ENCODE results near the gene TSPAN9. TPM values are rescaled to one million over a fixed set of nuclear protein-coding genes. Genes with fewer than 3 reads are reported as not detected.

The TSPAN9 gene
- total and polyA plus RNA-seq, 10 of the 15 experiments (the other 5 are each of a cell fraction or from before 2014, with no cell fraction given), result 0.03 to 1.0 (median 0.12) TPM; not detected in 5

DNA sequence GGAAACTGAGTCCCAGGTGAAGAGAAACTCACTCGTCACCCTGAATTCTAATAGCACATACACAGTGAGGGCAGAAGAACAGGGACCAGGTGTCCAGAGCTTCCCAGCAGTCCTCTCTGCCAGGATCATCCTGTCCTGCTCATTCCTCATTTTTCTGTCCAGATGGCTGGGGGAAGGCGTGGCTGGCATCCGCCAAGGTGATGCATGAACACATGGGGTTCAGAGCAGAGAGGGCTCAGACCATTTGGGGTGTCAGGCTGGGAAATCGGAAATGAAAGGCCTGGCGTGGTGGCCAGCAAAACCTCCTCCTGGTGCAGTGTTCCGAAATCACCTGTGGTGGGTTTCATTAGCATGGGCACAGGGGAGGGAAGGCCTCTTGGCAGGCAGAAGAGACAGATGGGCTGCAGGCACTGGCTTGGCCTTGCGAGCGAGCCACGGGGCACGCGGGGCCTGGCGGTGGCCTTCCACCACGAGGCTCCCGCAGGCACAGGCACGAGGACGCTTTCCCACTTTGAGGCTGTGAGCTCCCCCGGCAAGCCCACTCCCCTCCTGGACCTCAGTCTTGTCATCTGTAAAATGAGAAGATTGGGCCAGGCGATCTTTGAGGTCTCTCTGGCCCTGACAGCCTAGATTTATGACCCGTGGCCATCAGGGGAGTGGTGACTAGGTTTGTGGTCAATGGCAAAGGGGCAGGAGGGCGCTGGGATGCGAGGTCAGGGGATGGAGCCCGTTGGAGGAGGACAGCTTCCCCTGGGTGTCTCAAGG lies 68.5 kb downstream of the TSPAN9 start (continued):
- TF ChIP-seq, protein P1, sequence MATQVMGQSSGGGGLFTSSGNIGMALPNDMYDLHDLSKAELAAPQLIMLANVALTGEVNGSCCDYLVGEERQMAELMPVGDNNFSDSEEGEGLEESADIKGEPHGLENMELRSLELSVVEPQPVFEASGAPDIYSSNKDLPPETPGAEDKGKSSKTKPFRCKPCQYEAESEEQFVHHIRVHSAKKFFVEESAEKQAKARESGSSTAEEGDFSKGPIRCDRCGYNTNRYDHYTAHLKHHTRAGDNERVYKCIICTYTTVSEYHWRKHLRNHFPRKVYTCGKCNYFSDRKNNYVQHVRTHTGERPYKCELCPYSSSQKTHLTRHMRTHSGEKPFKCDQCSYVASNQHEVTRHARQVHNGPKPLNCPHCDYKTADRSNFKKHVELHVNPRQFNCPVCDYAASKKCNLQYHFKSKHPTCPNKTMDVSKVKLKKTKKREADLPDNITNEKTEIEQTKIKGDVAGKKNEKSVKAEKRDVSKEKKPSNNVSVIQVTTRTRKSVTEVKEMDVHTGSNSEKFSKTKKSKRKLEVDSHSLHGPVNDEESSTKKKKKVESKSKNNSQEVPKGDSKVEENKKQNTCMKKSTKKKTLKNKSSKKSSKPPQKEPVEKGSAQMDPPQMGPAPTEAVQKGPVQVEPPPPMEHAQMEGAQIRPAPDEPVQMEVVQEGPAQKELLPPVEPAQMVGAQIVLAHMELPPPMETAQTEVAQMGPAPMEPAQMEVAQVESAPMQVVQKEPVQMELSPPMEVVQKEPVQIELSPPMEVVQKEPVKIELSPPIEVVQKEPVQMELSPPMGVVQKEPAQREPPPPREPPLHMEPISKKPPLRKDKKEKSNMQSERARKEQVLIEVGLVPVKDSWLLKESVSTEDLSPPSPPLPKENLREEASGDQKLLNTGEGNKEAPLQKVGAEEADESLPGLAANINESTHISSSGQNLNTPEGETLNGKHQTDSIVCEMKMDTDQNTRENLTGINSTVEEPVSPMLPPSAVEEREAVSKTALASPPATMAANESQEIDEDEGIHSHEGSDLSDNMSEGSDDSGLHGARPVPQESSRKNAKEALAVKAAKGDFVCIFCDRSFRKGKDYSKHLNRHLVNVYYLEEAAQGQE (IDR thresholded peaks at IDR 0.05; ENCODE audit: low read depth, low read length), result no peak
- TF ChIP-seq KAT2A (conservative IDR thresholded peaks at IDR 0.05; ENCODE audit: control insufficient read depth, low read depth, low read length) (no peak), CHD2 (IDR thresholded peaks at IDR 0.05; ENCODE audit: borderline replicate concordance, low read depth, low read length) (no peak), RCOR1 (conservative IDR thresholded peaks at IDR 0.05; ENCODE audit: low read depth, low read length) (no peak), NR2C2 (IDR thresholded peaks at IDR 0.05; ENCODE audit: borderline replicate concordance, control insufficient read depth, insufficient read length, low read depth) (no peak), MTA2 (IDR thresholded peaks at IDR 0.05; ENCODE audit: low read depth) (no peak)
- TF ChIP-seq, protein P2, sequence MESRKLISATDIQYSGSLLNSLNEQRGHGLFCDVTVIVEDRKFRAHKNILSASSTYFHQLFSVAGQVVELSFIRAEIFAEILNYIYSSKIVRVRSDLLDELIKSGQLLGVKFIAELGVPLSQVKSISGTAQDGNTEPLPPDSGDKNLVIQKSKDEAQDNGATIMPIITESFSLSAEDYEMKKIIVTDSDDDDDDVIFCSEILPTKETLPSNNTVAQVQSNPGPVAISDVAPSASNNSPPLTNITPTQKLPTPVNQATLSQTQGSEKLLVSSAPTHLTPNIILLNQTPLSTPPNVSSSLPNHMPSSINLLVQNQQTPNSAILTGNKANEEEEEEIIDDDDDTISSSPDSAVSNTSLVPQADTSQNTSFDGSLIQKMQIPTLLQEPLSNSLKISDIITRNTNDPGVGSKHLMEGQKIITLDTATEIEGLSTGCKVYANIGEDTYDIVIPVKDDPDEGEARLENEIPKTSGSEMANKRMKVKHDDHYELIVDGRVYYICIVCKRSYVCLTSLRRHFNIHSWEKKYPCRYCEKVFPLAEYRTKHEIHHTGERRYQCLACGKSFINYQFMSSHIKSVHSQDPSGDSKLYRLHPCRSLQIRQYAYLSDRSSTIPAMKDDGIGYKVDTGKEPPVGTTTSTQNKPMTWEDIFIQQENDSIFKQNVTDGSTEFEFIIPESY (IDR thresholded peaks at IDR 0.05), result no peak
- TF ChIP-seq, protein P3, sequence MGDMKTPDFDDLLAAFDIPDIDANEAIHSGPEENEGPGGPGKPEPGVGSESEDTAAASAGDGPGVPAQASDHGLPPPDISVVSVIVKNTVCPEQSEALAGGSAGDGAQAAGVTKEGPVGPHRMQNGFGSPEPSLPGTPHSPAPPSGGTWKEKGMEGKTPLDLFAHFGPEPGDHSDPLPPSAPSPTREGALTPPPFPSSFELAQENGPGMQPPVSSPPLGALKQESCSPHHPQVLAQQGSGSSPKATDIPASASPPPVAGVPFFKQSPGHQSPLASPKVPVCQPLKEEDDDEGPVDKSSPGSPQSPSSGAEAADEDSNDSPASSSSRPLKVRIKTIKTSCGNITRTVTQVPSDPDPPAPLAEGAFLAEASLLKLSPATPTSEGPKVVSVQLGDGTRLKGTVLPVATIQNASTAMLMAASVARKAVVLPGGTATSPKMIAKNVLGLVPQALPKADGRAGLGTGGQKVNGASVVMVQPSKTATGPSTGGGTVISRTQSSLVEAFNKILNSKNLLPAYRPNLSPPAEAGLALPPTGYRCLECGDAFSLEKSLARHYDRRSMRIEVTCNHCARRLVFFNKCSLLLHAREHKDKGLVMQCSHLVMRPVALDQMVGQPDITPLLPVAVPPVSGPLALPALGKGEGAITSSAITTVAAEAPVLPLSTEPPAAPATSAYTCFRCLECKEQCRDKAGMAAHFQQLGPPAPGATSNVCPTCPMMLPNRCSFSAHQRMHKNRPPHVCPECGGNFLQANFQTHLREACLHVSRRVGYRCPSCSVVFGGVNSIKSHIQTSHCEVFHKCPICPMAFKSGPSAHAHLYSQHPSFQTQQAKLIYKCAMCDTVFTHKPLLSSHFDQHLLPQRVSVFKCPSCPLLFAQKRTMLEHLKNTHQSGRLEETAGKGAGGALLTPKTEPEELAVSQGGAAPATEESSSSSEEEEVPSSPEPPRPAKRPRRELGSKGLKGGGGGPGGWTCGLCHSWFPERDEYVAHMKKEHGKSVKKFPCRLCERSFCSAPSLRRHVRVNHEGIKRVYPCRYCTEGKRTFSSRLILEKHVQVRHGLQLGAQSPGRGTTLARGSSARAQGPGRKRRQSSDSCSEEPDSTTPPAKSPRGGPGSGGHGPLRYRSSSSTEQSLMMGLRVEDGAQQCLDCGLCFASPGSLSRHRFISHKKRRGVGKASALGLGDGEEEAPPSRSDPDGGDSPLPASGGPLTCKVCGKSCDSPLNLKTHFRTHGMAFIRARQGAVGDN (IDR thresholded peaks at IDR 0.05), result no peak
